GM12801 (cell line): ENCODE data around the gene MTX3.

Experiments used
- TF ChIP-seq, protein P1 (sequence below): IDR thresholded peaks from one replicate; pipeline ENCODE4 v1.5.1; 2011; ENCODE audit warnings: control low read depth; ENCODE audit not compliant: insufficient read length; ENCODE audit errors: extremely low read depth

The MTX3 gene, protein sequence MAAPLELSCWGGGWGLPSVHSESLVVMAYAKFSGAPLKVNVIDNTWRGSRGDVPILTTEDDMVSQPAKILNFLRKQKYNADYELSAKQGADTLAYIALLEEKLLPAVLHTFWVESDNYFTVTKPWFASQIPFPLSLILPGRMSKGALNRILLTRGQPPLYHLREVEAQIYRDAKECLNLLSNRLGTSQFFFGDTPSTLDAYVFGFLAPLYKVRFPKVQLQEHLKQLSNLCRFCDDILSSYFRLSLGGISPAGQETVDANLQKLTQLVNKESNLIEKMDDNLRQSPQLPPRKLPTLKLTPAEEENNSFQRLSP

DNA sequence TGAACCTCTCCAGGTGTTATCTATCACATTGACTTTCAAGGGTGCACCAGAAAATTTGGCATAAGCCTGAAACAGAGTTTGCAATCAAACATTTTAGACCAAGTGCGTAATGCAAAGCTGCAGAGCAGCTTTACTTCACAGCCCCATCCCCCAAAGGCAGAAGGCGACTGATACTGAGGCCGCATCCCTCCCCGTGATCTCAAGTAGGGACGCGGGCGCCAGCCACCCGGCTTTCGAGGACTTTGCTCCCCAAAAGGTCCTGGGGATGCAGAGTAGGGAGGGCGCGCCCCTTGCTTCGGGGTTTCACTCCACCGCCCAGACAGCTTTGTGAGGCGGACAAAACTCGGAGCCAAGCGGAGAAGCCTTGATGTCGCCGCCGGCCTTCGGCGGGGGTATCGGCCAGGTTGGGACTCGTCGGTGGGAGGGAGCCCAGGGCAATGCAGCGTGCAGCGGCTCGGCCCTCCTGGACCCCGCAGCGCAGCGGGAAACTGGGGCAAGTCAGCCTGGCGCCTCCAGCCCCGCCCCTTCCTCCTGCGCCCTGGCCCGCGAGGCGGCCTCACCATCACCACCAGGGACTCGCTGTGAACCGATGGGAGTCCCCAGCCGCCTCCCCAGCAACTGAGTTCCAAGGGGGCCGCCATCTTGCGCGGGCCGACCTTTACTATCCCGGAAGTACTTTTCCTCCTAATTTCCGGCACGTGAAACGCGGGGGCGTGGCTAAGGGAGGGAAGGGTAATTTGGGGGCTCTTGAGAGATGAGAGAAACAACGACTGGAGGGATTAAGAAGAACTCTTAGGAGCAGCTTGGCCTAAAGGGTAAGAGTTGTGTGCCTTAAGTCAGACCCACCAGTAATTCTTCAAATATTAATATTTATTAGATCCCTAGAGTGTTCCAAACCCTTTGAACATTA is at the start of gene MTX3:
TSS of gene MTX3 (minus strand) at position 665 of the 910 bp plus-strand sequence. CDS start at position 641, 24 bp downstream.
- TF ChIP-seq, protein P1, sequence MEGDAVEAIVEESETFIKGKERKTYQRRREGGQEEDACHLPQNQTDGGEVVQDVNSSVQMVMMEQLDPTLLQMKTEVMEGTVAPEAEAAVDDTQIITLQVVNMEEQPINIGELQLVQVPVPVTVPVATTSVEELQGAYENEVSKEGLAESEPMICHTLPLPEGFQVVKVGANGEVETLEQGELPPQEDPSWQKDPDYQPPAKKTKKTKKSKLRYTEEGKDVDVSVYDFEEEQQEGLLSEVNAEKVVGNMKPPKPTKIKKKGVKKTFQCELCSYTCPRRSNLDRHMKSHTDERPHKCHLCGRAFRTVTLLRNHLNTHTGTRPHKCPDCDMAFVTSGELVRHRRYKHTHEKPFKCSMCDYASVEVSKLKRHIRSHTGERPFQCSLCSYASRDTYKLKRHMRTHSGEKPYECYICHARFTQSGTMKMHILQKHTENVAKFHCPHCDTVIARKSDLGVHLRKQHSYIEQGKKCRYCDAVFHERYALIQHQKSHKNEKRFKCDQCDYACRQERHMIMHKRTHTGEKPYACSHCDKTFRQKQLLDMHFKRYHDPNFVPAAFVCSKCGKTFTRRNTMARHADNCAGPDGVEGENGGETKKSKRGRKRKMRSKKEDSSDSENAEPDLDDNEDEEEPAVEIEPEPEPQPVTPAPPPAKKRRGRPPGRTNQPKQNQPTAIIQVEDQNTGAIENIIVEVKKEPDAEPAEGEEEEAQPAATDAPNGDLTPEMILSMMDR, result no peak

- TF ChIP-seq, protein P1, result no peak
Observed at GRCh38 chr5:80039650-80040049, 48.6 kb upstream of the MTX3 start.

- TF ChIP-seq, protein P1, result no peak
Observed at GRCh38 chr5:80037366-80037765, 46.3 kb upstream of the MTX3 start.

GRCh38 chr5:80036615-80037014 is 45.6 kb upstream of the MTX3 start:
- TF ChIP-seq, protein P1, result no peak

DNA sequence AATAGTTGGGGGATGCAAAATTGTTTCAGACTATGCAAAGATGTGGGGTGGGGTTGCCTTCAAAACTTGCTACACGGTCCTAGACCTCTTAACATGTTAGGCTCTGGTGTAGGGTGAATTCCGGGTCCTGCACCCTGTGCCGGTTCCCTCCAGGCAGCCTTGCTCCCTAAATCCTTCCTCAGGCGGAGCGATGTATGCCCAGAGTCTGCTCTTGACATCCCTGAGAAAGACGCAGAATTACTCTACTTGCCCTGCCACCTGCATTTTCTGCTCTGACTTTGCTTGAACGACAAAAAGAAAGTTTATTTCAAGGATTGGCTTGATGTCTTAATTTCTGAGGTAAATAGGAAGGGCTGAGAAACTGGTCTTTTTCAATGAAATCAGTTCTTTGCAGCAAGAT is 44.8 kb upstream of the MTX3 start:
- TF ChIP-seq, protein P1, result no peak

DNA sequence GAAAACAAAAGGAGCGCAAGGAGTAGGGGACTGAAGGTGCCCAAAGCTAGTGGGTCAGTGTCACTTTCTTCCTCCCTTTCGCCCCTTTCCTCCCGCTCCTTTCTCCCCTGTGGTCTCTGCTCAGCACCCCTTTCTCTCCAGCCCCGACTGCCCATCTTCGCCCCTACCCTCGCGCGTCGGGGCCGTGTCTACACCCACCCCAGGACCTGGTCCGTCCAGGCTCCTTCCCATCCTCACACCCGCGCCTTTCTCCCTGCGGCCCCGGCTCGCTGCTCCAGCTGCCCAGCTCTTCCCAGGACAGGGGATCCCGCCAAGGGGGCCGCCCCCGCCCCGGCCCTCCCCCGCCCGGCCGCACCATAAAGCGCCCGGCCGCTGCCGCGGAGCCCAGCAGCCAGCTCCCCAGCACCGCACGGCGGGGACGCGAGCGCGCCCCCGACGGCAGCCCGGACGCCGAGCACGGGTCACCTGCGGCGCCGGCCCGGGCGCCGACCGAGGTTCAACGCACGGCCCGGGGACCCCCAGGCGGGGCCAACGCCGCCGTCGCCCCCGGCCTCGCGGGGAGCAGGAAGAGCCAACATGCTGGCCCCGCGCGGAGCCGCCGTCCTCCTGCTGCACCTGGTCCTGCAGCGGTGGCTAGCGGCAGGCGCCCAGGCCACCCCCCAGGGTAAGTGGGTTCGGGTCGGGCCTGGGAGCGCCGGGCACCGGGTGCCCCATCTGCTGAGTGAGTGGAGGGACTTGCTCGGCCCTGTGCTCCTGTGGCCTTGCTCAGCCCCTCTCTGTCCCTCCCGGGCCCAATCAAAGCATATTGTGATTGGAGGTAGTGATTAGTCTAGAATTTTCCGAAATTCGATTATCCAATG is 44.1 kb upstream of the MTX3 start, which contains the start of gene THBS4:
TSS of gene THBS4 (plus strand) at position 387 of the 860 bp plus-strand sequence. CDS start at position 577, 190 bp downstream.
- TF ChIP-seq, protein P1, result no peak
